DMS 273 (cell line): ENCODE measurements around the gene VPS26B.
"Not testable (repeated sequence)": the region's sequence is repeated elsewhere in the genome, so short reads cannot be mapped to it uniquely, and the experiment has no call there.

ENCODE experiments used
- DNase-seq: peaks from one replicate; lab custom pipeline; 2025; ENCODE audit not compliant: unreplicated experiment; lab: John Stamatoyannopoulos, UW

The VPS26B gene

GRCh38 chr11:134255184-134255561 lies 30.7 kb downstream of the VPS26B start:
- not testable (repeated sequence) for DNase-seq

- DNase-seq, result no peak
Observed at GRCh38 chr11:134257101-134257500, 32.6 kb downstream of the VPS26B start.

DNA sequence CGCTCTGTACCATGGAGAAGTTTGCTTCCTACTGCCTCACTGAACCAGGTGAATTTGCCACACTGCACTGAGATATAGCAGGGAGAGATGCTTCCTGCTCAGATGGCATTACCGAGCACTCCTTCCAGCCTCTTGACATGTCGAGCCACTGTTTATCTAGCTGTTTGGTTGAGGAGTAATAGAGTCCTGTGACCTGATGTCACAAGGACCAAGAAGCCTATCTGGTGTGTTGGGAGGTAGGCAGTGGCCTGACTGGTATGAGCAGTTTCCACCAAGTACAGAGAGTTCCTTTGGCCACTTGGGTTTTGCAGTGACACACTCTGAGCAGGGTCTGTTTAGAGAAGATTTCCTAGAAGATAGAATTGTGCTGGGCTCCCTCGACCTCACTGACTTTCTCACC lies 34.1 kb downstream of the VPS26B start:
- no peak for DNase-seq

DNA sequence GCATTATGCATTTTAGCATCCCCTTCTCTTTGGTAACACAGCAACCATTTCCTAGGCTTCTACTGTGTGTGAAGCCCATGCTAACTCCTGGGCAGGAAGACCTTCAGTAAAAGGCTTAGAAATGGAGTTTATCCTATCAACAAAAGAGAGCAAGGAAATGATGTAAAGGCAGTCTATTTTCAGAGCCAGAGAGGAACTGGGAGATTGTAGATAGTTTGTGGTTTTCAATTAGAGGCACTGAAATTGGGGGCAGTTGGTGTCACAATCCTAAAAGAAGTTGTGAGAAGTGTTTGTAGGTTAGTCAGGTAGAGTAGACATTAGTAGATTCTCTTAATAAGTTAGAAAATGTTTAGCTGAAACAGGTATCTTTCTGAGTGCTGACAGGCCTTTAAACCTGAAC lies 36.0 kb downstream of the VPS26B start:
- DNase-seq, result no peak

DNA sequence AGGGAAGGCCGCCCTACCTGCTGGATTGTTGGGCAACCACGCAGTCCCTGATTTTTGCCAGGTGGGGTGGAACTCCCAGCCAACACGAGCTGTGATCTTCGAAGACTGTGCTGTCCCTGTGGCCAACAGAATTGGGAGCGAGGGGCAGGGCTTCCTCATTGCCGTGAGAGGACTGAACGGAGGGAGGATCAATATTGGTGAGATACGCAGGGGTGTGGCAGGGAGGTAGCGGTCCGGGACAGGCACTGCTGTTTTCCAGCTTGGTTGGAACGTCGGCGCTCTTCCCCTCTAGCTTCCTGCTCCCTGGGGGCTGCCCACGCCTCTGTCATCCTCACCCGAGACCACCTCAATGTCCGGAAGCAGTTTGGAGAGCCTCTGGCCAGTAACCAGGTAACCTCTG lies 36.5 kb downstream of the VPS26B start:
- no peak for DNase-seq

DNA sequence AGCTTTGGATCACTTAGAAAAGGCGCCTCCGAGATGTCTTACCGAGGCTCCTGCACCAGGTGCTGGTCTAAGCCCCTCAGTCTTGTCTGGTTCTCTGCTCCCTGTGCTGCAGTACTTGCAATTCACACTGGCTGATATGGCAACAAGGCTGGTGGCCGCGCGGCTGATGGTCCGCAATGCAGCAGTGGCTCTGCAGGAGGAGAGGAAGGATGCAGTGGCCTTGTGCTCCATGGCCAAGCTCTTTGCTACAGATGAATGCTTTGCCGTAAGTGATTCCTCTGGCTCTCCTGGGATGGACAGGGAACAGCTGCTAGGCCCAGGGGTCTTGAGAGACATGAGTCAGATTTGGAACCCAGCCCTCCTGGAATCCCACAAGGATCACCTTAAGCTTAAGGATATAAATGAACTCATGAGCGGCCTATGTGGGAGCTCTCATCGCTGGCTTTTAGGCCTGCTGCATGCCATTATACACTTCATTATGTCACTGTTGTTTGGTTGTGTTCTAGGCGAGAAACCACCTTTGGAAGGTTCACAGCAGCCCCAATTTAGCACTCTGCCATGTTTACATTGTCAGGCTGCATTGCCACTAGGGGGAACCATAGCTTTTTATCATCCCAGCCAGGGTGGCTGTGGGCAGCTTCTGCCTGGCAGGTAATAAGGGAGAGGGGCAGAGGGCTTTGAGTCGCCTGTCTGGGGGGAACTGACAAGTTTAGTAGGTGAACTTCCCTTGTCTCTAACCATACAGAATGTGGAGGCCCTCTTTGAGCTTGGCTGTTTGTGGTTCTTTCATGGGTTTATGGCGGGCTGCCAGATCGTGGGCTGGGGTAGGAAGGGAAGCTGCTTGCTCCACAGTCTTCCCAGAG lies 37.4 kb downstream of the VPS26B start:
- DNase-seq, result peak; percentile 58

- no peak for DNase-seq
Observed at GRCh38 chr11:134264966-134265764, 40.7 kb downstream of the VPS26B start.

DNA sequence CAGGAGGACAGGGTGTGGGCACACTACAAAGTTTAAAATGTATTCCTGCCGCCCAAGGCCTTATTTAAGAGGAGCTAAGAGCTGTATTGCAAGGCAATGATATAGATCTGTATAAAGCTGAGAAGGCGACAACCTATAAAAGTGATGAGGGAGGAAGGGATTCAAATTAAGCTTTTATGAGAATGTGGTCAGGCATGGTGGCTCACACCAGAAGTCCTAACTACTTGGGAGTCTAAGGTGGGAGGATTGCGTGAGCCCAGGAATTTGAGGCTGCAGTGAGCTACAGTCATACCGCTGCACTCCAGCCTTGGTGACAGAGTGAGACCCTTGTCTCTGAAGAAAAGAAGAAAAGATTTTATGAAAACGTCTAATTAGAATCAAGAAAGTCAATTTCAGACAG lies 42.0 kb downstream of the VPS26B start:
- no peak for DNase-seq

DNA sequence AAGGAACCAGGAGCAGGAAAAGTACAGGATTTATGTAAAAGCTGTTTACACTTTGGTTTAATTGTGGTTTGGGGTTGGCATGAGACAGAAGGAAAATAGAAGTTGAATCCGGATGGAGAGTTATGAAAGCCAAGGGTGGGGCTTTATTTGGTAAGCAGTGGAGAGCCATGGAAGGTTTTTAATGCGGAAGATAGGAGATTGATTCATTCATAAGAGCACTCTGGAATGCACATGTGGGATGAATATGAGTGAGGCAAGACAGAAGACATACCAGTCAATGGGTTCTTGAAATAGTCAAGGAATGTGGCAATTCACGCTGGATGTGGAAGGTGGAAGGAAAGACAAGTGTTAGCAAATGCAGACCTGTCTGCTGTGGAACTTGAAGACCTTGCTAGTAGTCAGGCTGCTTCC lies 42.4 kb downstream of the VPS26B start:
- DNase-seq, result no peak

DNA sequence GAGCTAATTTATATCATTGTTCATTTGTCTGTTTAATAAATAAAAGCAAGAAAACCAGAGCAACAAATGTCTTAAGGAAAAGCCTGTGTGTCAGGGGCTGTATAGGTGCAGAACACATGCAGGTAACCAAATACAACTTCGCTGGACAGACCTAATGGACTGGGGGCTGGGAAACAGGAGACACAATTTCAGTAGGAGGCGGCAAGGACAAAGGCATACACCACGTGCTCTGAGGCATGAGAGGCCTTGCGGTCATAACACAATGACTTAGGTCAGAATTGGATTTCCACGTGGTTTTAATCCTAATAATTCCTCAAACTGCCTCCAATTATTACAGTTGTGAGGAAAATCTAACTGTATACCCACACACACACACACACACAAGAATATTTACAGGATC lies 43.0 kb downstream of the VPS26B start:
- no peak for DNase-seq

GRCh38 chr11:134267966-134268365 lies 43.5 kb downstream of the VPS26B start:
- no peak for DNase-seq

DNA sequence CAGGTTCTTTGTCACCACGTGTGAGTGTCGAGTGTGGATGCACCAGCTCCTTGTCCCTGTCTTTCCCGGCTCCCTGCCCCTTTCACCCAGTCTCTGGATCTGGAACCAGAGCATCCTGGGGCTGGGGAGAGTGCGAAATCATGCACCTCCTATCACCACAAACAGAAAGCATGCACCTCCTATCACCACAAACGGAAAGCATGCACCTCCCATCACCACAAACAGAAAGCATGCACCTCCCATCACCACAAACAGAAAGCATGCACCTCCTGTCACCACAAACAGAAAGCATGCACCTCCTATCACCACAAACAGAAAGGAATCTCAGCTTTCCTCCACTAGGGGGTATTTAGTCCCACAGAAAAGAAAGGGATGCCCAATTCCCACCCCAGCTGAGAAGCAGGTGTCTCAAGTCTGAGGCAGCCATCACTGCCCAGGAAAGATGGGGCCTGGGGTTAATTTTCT lies 45.8 kb downstream of the VPS26B start:
- DNase-seq, result peak; percentile 57

- no peak for DNase-seq
Observed at GRCh38 chr11:134271978-134272377, 47.5 kb downstream of the VPS26B start.

GRCh38 chr11:134272381-134273316 lies 48.2 kb downstream of the VPS26B start:
- DNase-seq, result peak; percentile 21

- no peak for DNase-seq
Observed at GRCh38 chr11:134273317-134273712, 48.8 kb downstream of the VPS26B start.

DNA sequence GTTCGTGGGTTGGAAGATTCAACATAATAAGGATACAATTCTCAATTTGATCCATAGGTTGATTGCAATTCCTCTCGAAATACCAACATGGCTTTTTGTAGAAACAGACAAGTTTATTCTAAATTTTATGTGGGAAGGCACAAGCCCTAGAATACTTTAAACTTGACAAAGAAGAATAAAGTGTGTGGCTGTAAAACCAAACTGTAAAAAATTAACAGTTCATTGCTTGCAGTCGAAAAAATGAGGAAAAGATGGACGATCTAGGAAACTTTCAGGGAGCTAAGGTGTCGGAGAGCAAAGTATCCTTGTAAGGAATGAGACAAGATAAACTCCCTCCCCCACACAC lies 50.7 kb downstream of the VPS26B start:
- DNase-seq, result no peak

GRCh38 chr11:134275534-134276395 lies 51.3 kb downstream of the VPS26B start, which contains the start of gene GLB1L3:
TSS of gene GLB1L3 (plus strand) at chr11:134276379. CDS start at chr11:134276741, 362 bp downstream.
- DNase-seq, result peak; percentile 85

GRCh38 chr11:134276396-134277182 lies 52.1 kb downstream of the VPS26B start:
- no peak for DNase-seq
